GM19372 (cell line): ENCODE measurements around the gene TDRD9.

ENCODE experiments used
- ATAC-seq: cut with Tn5 transposase; IDR thresholded peaks from one replicate; pipeline ENCODE4 v1.9.1; 2021; ENCODE audit warnings: mild to moderate bottlenecking, low read depth, moderate library complexity; ENCODE audit not compliant: unreplicated experiment

The TDRD9 gene

GRCh38 chr14:103890821-103891666 is 37.2 kb upstream of the TDRD9 start:
- no peak for ATAC-seq

DNA sequence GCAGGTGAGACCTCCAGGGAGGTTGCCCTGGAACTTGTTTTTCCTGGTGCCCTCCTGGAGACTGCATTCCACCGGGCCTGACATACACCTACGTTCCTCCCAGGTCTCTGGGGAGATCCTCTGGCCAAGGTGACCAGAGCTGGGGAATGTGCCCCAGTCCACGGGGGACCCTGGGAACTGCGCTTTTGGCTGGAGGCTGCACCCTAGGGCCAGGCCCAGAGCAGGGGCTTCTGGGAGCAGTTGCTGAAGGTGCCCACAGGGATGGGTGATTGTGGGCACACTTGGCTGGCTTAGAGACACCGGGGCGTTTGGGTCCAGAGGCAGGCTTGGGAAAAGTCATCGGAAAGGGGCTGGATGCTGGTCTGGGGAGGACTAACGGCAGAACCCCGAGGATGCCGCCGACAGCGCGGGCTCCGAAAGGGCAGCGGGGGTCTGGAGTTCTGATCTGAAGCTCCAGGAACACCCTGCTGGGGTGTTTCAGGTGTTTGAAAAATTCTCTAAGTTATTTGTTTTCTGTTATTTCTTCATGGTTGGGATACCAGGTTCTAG is 36.5 kb upstream of the TDRD9 start:
- ATAC-seq, result no peak

GRCh38 chr14:103892247-103892646 is 36.0 kb upstream of the TDRD9 start:
- no peak for ATAC-seq

DNA sequence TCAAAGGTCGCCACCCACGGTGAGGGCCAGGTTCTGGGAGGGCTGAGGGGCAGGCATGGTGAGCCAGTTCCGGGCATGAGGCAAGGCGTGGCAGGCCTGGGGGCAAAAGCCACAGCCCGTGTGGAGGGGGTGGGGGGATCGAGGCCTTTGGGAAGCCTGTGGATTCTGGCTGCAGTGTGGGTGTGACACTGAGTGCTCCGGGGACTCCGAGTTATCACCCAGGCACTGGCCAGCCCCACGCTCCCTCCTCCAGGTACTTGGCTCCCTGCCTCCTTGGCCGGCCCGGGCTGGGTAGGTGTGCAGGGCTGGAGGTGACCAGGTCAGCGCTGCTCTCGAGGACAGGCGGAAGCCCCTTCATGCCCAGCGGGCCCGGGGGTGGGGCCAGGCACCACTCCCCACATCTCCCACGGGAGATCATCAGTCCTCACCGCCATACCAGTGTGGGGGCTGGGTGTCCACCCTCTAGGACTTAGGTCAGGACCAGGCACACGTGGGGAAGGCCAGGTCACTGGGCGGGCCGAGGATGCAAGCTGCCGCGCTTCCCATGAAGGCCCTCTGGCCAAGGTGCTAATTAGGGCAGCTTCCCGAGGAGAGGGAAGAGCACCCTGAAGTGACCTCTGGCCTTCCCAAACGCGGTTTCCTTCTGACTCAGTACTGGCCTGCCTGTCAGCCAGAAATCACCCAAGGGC is 34.1 kb upstream of the TDRD9 start:
- ATAC-seq, result no peak

GRCh38 chr14:103894723-103895059 is 33.6 kb upstream of the TDRD9 start:
- no peak for ATAC-seq

- ATAC-seq, result no peak
Observed at GRCh38 chr14:103896578-103896977, 31.7 kb upstream of the TDRD9 start.

DNA sequence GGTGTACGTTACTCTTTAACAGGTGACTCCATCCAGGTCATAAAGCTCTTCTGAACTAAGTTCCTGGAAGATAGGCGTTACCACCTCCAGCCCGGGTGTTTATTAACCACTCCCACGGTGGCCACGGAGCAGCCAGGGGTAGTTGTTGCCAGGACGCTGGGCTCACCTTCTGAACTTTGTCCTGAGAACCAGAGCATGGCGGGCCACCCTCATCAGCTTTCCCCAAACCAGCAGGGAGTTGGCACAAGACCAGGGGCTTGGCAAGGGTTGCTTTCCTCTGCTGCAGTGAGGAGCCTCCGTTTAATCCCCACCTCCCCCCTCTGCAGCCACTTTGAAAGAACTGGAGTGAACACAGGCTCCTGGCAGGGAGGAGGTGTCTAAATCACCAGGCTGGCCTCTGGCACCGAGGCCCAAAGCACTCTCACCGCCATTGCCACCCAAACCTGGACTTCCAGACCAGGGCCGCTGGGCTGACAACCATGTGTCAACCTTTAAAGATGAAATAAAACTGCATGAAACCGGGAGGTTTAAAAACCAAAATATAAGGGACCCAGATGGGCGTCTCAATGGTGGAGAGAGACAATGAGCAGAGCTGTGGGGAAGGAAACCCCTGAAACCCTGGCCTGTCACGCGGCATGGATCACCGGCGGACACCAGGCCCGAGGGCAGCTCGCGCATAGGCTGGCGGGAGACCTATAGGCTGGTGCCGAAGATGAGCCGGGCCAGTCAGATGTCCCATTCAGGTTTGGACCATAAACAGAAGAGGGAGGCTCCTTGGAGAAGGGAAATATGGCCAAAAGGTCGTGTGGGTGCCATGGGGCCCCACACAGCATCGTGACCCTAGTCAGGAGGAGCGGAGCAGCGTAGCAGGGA is 30.9 kb upstream of the TDRD9 start:
- ATAC-seq, result no peak

- ATAC-seq, result no peak
Observed at GRCh38 chr14:103898204-103898603, 30.1 kb upstream of the TDRD9 start.

GRCh38 chr14:103898711-103899110 is 29.5 kb upstream of the TDRD9 start:
- ATAC-seq, result no peak

- no peak for ATAC-seq
Observed at GRCh38 chr14:103899316-103899715, 28.9 kb upstream of the TDRD9 start.

DNA sequence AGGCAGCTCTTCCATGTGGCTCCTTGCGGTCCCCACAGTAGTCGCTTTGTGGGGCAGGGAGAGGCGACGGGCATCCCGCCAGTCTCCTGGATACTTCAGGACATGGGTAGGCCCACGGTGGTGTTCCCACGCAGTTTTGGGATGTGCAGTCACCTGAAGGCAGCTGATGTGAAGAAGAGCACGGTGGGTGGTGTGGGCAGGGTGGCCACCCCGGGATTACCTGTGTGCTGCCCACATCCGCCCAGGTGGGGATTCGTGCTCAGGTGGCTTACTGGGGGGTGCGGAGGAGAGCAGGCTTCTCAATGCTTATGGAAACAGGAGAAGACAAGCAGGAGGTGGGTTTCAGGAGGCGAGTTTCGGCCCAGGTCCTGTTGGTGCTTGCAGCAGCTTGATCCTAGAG is 28.4 kb upstream of the TDRD9 start:
- no peak for ATAC-seq

- no peak for ATAC-seq
Observed at GRCh38 chr14:103904493-103905107, 23.7 kb upstream of the TDRD9 start.

DNA sequence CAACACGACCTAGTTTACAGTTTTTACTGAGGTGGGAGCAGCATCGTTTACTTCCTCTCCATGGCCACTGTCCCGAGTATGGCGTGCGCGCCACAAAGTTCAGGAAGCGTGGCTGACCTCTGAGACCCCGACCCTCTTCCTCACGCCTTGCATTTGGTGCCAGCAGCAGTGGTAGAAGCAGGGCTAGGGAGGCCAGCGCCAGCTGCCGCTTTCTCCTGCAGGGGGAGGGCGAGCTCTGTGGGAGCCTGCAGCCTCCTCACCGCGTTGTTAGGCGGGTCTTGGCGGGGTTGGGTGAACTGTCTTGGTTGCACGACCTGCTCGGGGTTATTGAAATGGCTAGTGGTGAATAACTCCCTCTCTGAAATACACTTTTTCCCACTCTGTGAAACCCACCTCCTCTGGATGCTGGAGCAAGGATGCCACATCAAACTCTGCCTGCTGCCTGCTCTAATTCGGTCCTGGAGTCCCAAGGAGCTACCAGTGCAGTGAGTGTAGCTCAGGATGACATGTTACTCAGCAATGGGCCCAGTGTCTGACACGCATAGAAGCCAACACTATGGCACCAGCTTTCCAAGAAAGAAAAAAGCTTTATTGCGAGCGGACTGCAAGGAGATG is 22.3 kb upstream of the TDRD9 start:
- ATAC-seq, result no peak

DNA sequence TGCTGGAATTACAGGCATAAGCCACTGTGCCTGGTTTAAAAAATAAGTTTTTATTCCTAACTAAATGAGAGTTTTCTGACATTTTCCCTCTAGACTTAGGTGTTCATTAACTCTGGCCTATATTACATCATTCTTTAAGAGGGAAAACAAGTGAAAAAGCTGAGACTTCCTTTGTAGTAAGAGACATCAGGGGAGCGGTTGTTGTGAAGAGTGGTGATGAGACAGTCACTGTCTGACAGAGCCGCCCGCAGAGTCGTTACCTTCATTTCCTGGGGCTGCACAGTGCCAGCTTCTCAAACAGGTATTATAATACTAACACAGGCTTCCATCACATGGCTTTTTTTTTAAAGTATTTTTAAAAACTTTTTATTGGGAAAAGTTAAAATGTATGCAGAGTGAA is 19.7 kb upstream of the TDRD9 start:
- ATAC-seq, result no peak

- no peak for ATAC-seq
Observed at GRCh38 chr14:103909531-103910261, 18.6 kb upstream of the TDRD9 start.

DNA sequence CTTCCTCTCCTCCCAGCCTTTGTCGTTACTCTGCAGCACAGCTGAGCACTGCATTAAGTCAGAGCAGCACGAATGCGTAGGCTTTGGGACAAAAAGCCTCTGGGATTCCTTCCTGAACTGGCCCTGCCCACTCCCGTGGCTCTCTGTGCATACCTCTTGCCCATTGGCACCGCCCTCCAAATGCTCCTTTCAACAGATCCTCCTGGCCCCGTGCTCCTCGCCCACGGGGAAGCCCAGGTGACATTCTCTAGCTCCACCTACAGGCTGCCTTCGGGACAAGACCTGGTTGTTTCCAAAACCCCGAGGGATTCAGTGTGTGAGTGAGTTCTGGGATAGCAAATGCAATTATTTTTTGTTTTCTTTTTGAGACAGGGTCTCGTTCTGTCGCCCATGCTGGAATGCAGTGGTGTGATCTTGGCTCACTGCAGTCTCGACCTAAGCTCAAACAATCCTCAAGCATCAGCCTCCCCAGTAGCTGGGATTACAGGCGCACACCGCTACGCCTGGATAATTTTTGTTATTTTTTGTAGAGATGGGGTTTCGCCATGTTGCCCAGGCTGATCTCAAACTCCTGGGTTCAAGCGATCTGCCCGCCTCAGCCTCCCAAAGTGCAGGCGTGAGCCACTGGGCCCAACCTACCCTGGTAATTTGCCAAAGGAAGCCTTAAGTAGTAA is 17.9 kb upstream of the TDRD9 start:
- ATAC-seq, result no peak

DNA sequence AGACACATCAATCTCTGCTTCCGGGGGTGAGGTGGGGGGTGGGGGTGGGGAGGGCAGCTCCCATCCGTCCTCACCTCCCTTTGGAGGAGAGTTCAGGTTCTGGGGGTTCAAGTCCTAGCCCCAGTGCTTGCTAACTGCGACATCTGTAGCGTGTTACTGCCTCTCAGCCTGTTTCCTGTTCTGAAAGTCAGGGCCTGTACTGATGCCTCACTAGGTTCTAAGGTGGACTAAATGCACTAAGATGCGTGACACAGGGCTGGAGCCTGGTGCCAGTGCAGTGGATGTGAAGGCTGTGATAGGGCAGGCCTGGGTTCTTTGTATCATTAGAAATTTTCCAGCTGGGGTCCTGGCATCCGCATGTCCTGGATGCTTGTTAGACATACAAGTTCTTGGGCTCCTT is 17.3 kb upstream of the TDRD9 start:
- ATAC-seq, result no peak

DNA sequence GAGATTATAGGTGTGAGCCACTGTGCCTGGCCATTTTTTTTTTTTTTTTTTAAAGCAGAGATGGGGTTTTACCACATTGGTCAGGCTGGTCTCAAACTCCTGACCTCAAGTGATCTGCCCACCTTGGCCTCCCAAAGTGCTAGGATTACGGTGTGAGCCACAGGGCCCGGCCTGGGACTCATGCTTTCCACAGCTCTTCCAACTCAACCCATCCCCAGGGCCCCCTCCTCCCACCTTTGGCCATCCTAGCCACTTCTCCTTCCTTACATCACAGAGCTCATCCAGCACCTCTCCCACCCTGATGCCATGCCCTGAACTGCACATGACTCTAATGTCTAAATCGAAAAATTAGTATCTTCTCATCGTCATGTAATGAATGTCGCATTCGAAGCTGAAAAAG is 12.6 kb upstream of the TDRD9 start:
- no peak for ATAC-seq
